Endothelial cell of umbilical vein (primary cell): ENCODE measurements around the gene ELMO1. TPM values are rescaled to one million over a fixed set of nuclear protein-coding genes. Genes with fewer than 3 reads are reported as not detected.

Experiments
- BruUV-seq: library from RNA; stranded (reverse); fragments of 400-500 nt; replicated peaks from 2 replicates; lab custom pipeline; 2021; lab: Mats Ljungman, UMichigan
- CTCF ChIA-PET: fragments of 300-600, 350-600 bp; sonication (Branson Sonifier 250); formaldehyde crosslinking; loops from one replicate; lab custom pipeline; 2021; ENCODE audit warnings: antibody characterized with exemption, inconsistent platforms; lab: Charles Lee
- POLR2A ChIA-PET: fragments of 300-600, 350-600 bp; sonication (Branson Sonifier 250); formaldehyde crosslinking; loops from one replicate; lab custom pipeline; 2021; ENCODE audit warnings: antibody characterized with exemption, inconsistent platforms; lab: Charles Lee
- DNase-seq: peaks from one replicate; pipeline ENCODE4 v3.0.0-alpha.2; 2011; ENCODE audit warnings: low read depth, low spot score
- FAIRE-seq: peaks from 2 replicates; lab custom pipeline; 2011; peaks lifted over from hg19 to GRCh38; lab: Jason Lieb, UNC
- H2AFZ ChIP-seq: 2 replicates; pipeline ENCODE4 v1.6.0; 2012; ENCODE audit warnings: low read depth, low read length, control low read depth, inconsistent platforms
- H3K27ac ChIP-seq: 2 replicates; pipeline ENCODE4 v1.5.1; 2011; ENCODE audit warnings: low read depth, mild to moderate bottlenecking, control low read depth, low read length, moderate library complexity; ENCODE audit not compliant: insufficient read depth
- H3K27me3 ChIP-seq, 2 experiments: 2 replicates each; pipeline versions ENCODE4 v1.6.0 to v1.6.1; 2011; ENCODE audit warnings: low read length in 2 of 2, mixed read lengths in 1 of 2; ENCODE audit not compliant: control insufficient read depth in 2 of 2, insufficient read depth in 2 of 2
- H3K36me3 ChIP-seq, 2 experiments: 2 replicates in 1 of 2; 3 replicates in 1 of 2; pipeline ENCODE4 v1.5.1; 2011; ENCODE audit warnings: low read length in 2 of 2, mild to moderate bottlenecking in 1 of 2, moderate library complexity in 1 of 2; ENCODE audit not compliant: control insufficient read depth in 2 of 2, insufficient read depth in 2 of 2; ENCODE audit errors: extremely low read depth in 1 of 2
- H3K4me1 ChIP-seq: 3 replicates; pipeline ENCODE4 v1.5.1; 2011; ENCODE audit warnings: mild to moderate bottlenecking, low read length; ENCODE audit not compliant: control insufficient read depth, insufficient read depth; ENCODE audit errors: extremely low read depth
- H3K4me2 ChIP-seq: 2 replicates; pipeline ENCODE4 v1.6.1; 2011; ENCODE audit warnings: low read length, control low read depth, mixed read lengths; ENCODE audit not compliant: insufficient read depth
- H3K4me3 ChIP-seq, 3 experiments: fragments of 200-600 bp in 1 of 3; sonication (generic), shearing (Covaris generic) in 1 of 3; replicated peaks in 1 of 3; 2 replicates each; pipeline ENCODE4 v1.5.1; 2011 to 2016; ENCODE audit warnings: control low read depth in 3 of 3, low read length in 3 of 3, mild to moderate bottlenecking in 2 of 3, inconsistent platforms in 1 of 3, low read depth in 1 of 3, moderate library complexity in 1 of 3; ENCODE audit not compliant: insufficient read depth in 1 of 3
- H3K79me2 ChIP-seq: 2 replicates; pipeline ENCODE4 v1.6.0; 2012; ENCODE audit warnings: low read length, inconsistent platforms; ENCODE audit not compliant: control insufficient read depth, insufficient read depth
- H3K9ac ChIP-seq: replicated peaks from 2 replicates; pipeline ENCODE3; 2011; ENCODE audit warnings: low read length, control low read depth; ENCODE audit not compliant: insufficient read depth; ENCODE audit errors: extremely low read depth
- H3K9me1 ChIP-seq: replicated peaks from 3 replicates; pipeline ENCODE4 v1.6.0; 2011; ENCODE audit warnings: mild to moderate bottlenecking, low read length; ENCODE audit not compliant: control insufficient read depth, insufficient read depth; ENCODE audit errors: extremely low read depth
- H3K9me3 ChIP-seq: replicated peaks from 2 replicates; pipeline ENCODE4 v1.5.1; 2012; ENCODE audit warnings: low read length, inconsistent platforms; ENCODE audit not compliant: control insufficient read depth, insufficient read depth
- H4K20me1 ChIP-seq: replicated peaks from 2 replicates; pipeline ENCODE3; 2011; ENCODE audit warnings: mild to moderate bottlenecking, low read length; ENCODE audit not compliant: control insufficient read depth, insufficient read depth; ENCODE audit errors: extremely low read depth
- EZH2 ChIP-seq: IDR thresholded peaks from 2 replicates; pipeline ENCODE4 v1.6.1; 2012; ENCODE audit warnings: borderline replicate concordance, low read depth, mild to moderate bottlenecking, moderate library complexity, low read length, inconsistent platforms; ENCODE audit not compliant: severe bottlenecking
- FOS ChIP-seq: IDR thresholded peaks from 2 replicates; pipeline ENCODE4 v1.6.1; 2011; ENCODE audit warnings: mild to moderate bottlenecking, low read length, moderate library complexity, borderline replicate concordance; ENCODE audit not compliant: insufficient read depth
- GATA2 ChIP-seq: IDR thresholded peaks from 2 replicates; pipeline ENCODE4 v1.7.0; 2011; ENCODE audit warnings: low read depth, mild to moderate bottlenecking, moderate library complexity, mixed read lengths, low read length; ENCODE audit not compliant: insufficient read length, insufficient read depth
- JUN ChIP-seq: IDR thresholded peaks from 2 replicates; pipeline ENCODE4 v1.6.1; 2011; ENCODE audit warnings: borderline replicate concordance, low read depth; ENCODE audit not compliant: insufficient read length, insufficient read depth
- MYC ChIP-seq: IDR thresholded peaks from one replicate; pipeline ENCODE4 v1.6.1; 2011; ENCODE audit warnings: mild to moderate bottlenecking, low read depth, low read length
- POLR2A ChIP-seq: IDR thresholded peaks from 2 replicates; pipeline ENCODE4 v1.6.1; 2012; ENCODE audit warnings: low read depth, mild to moderate bottlenecking, control low read depth, low read length
- POLR2AphosphoS5 ChIP-seq: IDR thresholded peaks from 2 replicates; pipeline ENCODE4 v1.6.1; 2012; ENCODE audit warnings: low read depth, mild to moderate bottlenecking, control low read depth, low read length, moderate library complexity; ENCODE audit not compliant: insufficient read depth
- dilution Hi-C: fragments of 300-500 bp; cut with MboI; formaldehyde crosslinking; loops from one replicate; pipeline ENCODE4 v1.15.0; 2019; ENCODE audit warnings: low sequenced_read_pairs; ENCODE audit not compliant: extremely low pct_ligation_motif_present
- intact Hi-C: fragments of 100-400 bp; cut with micrococcal nuclease; formaldehyde crosslinking; loops from one replicate; pipeline ENCODE4 v1.10.0; 2022
- polyA plus RNA-seq, 4 experiments: library from polyadenylated mRNA; depleted of rRNA in 3 of 4; stranded (reverse) in 3 of 4; unstranded in 1 of 4; fragments of >200 nt; gene quantifications; 2 replicates each; pipeline versions ENCODE4 v1.2.1 to v1.2.3, GENCODE V29; 2011 to 2012; ENCODE audit warnings: missing spikeins in 1 of 4
- total RNA-seq: library from RNA; stranded (reverse); gene quantifications from 2 replicates; pipeline ENCODE4 v1.2.3, GENCODE V29; 2021
- TF ChIP-seq, protein P1 (sequence below): IDR thresholded peaks from 2 replicates; pipeline ENCODE4 v1.6.1; 2011; ENCODE audit not compliant: insufficient read depth, insufficient read length
- TF ChIP-seq, protein P2 (sequence below), 2 donors: IDR thresholded peaks; 1 replicate in 1 of 2; 2 replicates in 1 of 2; pipeline ENCODE4 v1.5.1; 2011; ENCODE audit warnings: low read length in 2 of 2, mild to moderate bottlenecking in 2 of 2, moderate library complexity in 2 of 2, control low read depth in 1 of 2, inconsistent platforms in 1 of 2, low read depth in 1 of 2; ENCODE audit not compliant: insufficient read depth in 1 of 2; ENCODE audit errors: extremely low read depth in 1 of 2

The ELMO1 gene
- total and polyA plus RNA-seq, 2 donors (not counting 3 experiments of a cell fraction or from before 2014, with no cell fraction given), result 17.0 to 30.6 TPM

DNA sequence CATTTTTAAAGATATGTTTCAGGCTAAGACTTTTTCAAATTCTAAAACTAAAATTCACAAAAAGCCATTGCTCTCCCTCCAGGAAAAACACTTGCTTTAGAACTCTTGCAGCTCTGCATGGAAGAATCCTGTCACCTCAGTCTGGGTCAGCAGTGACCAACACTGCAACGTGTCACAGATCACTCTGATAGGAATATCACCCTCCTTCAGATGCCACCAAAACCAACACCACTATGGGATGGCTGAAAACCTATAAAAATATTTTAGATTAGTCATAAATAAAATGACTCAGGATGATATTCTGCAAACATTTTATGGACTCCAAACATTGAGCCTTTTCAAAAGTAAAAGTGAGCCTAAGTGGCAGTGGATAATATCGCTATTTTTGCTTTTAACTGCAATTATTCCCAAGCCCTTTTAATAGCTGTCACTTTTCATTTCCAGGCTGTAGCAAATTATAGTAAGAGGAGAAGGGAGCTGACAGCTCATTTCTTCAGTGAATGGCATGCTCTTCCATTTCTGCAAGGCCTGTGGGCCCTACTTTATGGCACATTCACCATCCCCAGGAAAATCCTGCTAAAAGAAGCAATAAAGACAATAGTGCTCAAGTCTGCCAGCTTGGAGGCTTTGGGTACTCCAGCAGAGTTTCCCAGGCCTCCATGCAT lies 21.3 kb downstream of the ELMO1 start:
- H3K4me3 ChIP-seq, result no peak overlapping the region
- peaks cover 20% of the 10 kb centered on the region for H3K4me1 ChIP-seq
- no peak overlapping the region for H2AFZ ChIP-seq
- no peaks in the 10 kb centered on the region for H3K9me1 ChIP-seq
- H3K36me3 ChIP-seq, result no peaks in the 10 kb centered on the region
- POLR2A ChIA-PET, result no interaction called here
- CTCF ChIA-PET, result no interaction called here
- H3K4me2 ChIP-seq, result no peak overlapping the region
- no peak for FAIRE-seq
- no peak overlapping the region for H3K9ac ChIP-seq
- H3K79me2 ChIP-seq, result no peaks in the 10 kb centered on the region
- DNase-seq, result no peak
- no peak for TF ChIP-seq POLR2AphosphoS5
- no peaks in the 10 kb centered on the region for H4K20me1 ChIP-seq
- intact Hi-C loops (no loop called here), dilution Hi-C loops (no loop called here)
- no peak overlapping the region for H3K27ac ChIP-seq
- no peaks in the 10 kb centered on the region for H3K9me3 ChIP-seq
- no peaks in the 10 kb centered on the region for H3K27me3 ChIP-seq
- no TSS peak for BruUV-seq

DNA sequence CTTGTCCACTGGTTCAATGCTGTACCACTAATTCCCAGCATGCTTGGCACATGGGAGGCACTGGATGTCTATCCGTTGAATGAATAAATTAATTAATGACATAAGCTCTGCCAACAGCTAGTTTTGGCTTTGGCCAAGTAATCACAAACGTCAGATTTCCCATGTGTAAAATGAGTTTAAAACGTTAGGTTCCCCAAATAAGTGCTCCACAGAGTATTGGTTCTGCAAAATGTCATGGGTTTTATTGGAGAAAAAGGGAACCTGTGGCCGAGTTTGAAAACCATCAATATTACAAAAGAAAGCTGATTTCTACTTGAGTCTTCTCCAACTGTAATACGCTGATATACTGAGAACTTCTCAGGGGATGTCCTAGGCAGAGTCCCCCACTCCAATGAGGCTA lies 23.2 kb downstream of the ELMO1 start:
- intact Hi-C loops (no loop called here), dilution Hi-C loops (no loop called here)
- Histone ChIP-seq H3K4me3 (no peak overlapping the region), H3K9me3 (no peaks in the 10 kb centered on the region), H3K27ac (no peak overlapping the region), H3K36me3 (no peaks in the 10 kb centered on the region), H3K9me1 (no peaks in the 10 kb centered on the region), H3K4me2 (no peak overlapping the region), H3K9ac (no peak overlapping the region), H3K27me3 (no peaks in the 10 kb centered on the region), H4K20me1 (no peaks in the 10 kb centered on the region), H2AFZ (no peak overlapping the region), H3K79me2 (no peaks in the 10 kb centered on the region), H3K4me1 (peaks cover 8% of the 10 kb centered on the region)
- no TSS peak for BruUV-seq
- DNase-seq (no peak), FAIRE-seq (no peak)
- POLR2A ChIA-PET, result no interaction called here
- CTCF ChIA-PET, result no interaction called here
- TF ChIP-seq POLR2A, result no peak
- no peak for TF ChIP-seq GATA2
- TF ChIP-seq, protein P1, sequence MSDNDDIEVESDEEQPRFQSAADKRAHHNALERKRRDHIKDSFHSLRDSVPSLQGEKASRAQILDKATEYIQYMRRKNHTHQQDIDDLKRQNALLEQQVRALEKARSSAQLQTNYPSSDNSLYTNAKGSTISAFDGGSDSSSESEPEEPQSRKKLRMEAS, result no peak
- TF ChIP-seq, protein P2, sequence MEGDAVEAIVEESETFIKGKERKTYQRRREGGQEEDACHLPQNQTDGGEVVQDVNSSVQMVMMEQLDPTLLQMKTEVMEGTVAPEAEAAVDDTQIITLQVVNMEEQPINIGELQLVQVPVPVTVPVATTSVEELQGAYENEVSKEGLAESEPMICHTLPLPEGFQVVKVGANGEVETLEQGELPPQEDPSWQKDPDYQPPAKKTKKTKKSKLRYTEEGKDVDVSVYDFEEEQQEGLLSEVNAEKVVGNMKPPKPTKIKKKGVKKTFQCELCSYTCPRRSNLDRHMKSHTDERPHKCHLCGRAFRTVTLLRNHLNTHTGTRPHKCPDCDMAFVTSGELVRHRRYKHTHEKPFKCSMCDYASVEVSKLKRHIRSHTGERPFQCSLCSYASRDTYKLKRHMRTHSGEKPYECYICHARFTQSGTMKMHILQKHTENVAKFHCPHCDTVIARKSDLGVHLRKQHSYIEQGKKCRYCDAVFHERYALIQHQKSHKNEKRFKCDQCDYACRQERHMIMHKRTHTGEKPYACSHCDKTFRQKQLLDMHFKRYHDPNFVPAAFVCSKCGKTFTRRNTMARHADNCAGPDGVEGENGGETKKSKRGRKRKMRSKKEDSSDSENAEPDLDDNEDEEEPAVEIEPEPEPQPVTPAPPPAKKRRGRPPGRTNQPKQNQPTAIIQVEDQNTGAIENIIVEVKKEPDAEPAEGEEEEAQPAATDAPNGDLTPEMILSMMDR (IDR thresholded peaks at IDR 0.05; ENCODE audit: extremely low read depth in 1 of 2, insufficient read depth in 1 of 2, low read depth in 1 of 2, low read length in 2 of 2), result no peak
- TF ChIP-seq EZH2, result no peak
- no peak for TF ChIP-seq POLR2AphosphoS5
- TF ChIP-seq FOS, result no peak
- TF ChIP-seq JUN, result no peak
- no peak for TF ChIP-seq MYC
